ENCODE results near the gene SCN8A.

DNA sequence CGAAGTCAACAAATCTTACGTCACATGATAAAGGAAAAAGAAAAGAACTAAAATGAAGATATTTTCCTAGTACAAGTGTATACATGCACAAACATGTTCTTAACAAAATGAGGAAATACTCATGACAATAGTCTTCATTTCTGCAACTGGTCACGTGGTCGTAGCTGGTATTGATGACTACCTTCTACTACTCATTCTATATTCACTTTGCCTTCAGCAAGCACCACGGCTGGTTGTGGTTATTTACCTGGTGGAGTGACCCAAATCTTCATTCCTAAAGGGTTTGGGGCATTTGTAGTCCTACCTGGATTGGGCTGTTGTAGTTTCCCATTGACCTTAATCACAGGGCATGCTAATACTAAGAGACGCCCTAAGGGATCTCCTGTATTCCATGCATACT, 206.3 kb downstream of the SCN8A start:
- TF ChIP-seq, protein P1, sequence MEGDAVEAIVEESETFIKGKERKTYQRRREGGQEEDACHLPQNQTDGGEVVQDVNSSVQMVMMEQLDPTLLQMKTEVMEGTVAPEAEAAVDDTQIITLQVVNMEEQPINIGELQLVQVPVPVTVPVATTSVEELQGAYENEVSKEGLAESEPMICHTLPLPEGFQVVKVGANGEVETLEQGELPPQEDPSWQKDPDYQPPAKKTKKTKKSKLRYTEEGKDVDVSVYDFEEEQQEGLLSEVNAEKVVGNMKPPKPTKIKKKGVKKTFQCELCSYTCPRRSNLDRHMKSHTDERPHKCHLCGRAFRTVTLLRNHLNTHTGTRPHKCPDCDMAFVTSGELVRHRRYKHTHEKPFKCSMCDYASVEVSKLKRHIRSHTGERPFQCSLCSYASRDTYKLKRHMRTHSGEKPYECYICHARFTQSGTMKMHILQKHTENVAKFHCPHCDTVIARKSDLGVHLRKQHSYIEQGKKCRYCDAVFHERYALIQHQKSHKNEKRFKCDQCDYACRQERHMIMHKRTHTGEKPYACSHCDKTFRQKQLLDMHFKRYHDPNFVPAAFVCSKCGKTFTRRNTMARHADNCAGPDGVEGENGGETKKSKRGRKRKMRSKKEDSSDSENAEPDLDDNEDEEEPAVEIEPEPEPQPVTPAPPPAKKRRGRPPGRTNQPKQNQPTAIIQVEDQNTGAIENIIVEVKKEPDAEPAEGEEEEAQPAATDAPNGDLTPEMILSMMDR (IDR thresholded peaks at IDR 0.05) = no peak
- TF ChIP-seq POLR2A (IDR thresholded peaks at IDR 0.05) (no peak), POLR2AphosphoS5 (IDR thresholded peaks at IDR 0.05) (no peak)

Data from breast epithelium (tissue), 3 donors.